Adrenal gland (tissue), 5 donors: ENCODE results near the gene CD34.

Experiments
- POLR2A ChIP-seq, 2 donors: fragments of 450-650 bp; IDR thresholded peaks; one replicate each; pipeline ENCODE4 v1.6.1; 2017; ENCODE audit warnings: antibody characterized with exemption in 2 of 2, mild to moderate bottlenecking in 2 of 2, moderate library complexity in 1 of 2
- TF ChIP-seq, protein P1 (sequence below), 6 experiments: fragments of 450-650 bp in 4 of 6; fragments of 200-600 bp in 2 of 6; sonication (generic) in 1 of 6; IDR thresholded peaks; 1 replicate in 5 of 6; 2 replicates in 1 of 6; pipeline versions ENCODE4 v1.5.1 to v1.8.0; 2016 to 2021; ENCODE audit warnings: antibody characterized with exemption in 6 of 6, mild to moderate bottlenecking in 2 of 6, moderate library complexity in 1 of 6
- donor health status: DM: no; HTN: no; CAD: no.

DNA sequence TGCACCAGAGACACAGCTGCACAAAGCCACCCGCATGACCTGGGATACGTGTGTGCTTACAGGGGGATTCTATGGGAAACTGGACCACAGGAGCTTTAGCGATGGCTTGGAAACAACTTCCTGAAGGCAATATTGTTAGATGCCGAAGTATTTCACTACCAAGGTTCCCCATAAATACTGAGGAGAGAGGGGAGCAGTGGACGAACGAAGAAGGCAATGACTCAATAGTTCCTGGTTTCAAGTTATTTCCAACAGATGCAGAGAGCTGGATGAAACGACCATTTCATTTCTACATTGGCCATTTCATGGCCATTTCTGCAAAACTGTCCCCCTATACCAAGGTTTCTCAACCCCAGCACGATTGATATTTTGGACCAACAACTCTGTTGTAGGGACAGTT, 61.3 kb downstream of the CD34 start:
- TF ChIP-seq, protein P1, sequence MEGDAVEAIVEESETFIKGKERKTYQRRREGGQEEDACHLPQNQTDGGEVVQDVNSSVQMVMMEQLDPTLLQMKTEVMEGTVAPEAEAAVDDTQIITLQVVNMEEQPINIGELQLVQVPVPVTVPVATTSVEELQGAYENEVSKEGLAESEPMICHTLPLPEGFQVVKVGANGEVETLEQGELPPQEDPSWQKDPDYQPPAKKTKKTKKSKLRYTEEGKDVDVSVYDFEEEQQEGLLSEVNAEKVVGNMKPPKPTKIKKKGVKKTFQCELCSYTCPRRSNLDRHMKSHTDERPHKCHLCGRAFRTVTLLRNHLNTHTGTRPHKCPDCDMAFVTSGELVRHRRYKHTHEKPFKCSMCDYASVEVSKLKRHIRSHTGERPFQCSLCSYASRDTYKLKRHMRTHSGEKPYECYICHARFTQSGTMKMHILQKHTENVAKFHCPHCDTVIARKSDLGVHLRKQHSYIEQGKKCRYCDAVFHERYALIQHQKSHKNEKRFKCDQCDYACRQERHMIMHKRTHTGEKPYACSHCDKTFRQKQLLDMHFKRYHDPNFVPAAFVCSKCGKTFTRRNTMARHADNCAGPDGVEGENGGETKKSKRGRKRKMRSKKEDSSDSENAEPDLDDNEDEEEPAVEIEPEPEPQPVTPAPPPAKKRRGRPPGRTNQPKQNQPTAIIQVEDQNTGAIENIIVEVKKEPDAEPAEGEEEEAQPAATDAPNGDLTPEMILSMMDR (IDR thresholded peaks at IDR 0.05), result no peak
- no peak for TF ChIP-seq POLR2A (IDR thresholded peaks at IDR 0.05)
